ENCODE measurements around the gene B3GNT7. TPM values are rescaled to one million over a fixed set of nuclear protein-coding genes. Genes with fewer than 3 reads are reported as not detected.

Gene B3GNT7
- total and polyA plus RNA-seq, 2 experiments from 2014 or later: 44.2 to 89.4 TPM

DNA sequence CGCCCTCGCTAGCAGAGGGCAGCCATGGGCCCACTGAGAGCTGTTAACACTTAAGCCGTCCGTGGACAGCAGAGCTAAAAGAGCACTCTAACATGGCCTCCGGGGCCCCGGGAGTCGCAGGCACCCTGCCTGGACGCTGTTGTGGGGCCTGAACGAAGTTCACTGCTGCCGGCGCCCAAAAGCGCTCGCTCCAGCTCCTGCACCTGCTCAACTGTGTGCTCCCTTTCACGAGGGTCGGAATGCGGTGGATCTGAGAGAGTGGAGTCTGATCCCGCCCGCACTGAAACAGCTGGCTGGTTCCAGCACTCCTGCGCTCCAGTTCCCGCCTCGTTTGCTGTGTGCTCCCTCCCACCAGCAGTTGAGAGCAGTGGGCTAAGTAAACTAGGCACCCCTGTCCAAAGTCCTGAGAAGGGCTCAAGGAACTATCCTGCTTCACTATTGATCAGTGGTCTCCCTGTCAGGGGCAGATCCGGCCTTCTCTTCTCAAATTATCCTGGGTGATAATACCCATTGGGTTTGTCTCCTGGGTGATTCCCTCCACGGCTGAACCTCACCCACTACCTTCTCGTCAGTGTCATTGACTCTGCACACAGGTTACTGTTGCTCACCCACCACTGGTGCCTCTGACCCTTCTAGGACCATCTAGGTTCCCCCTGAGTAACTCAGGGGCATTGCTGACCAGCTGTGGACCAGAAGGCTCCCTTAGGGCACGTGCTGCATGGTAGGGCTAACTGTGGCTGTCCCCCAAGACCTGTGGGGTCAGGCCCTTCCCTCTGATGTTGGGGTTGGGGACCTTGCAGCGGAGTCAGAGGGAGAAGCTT is 23.5 kb downstream of the B3GNT7 start (continued):
- TF ChIP-seq, protein P1, sequence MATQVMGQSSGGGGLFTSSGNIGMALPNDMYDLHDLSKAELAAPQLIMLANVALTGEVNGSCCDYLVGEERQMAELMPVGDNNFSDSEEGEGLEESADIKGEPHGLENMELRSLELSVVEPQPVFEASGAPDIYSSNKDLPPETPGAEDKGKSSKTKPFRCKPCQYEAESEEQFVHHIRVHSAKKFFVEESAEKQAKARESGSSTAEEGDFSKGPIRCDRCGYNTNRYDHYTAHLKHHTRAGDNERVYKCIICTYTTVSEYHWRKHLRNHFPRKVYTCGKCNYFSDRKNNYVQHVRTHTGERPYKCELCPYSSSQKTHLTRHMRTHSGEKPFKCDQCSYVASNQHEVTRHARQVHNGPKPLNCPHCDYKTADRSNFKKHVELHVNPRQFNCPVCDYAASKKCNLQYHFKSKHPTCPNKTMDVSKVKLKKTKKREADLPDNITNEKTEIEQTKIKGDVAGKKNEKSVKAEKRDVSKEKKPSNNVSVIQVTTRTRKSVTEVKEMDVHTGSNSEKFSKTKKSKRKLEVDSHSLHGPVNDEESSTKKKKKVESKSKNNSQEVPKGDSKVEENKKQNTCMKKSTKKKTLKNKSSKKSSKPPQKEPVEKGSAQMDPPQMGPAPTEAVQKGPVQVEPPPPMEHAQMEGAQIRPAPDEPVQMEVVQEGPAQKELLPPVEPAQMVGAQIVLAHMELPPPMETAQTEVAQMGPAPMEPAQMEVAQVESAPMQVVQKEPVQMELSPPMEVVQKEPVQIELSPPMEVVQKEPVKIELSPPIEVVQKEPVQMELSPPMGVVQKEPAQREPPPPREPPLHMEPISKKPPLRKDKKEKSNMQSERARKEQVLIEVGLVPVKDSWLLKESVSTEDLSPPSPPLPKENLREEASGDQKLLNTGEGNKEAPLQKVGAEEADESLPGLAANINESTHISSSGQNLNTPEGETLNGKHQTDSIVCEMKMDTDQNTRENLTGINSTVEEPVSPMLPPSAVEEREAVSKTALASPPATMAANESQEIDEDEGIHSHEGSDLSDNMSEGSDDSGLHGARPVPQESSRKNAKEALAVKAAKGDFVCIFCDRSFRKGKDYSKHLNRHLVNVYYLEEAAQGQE (IDR thresholded peaks at IDR 0.05; ENCODE audit: unreplicated experiment): peak; percentile 40

DNA sequence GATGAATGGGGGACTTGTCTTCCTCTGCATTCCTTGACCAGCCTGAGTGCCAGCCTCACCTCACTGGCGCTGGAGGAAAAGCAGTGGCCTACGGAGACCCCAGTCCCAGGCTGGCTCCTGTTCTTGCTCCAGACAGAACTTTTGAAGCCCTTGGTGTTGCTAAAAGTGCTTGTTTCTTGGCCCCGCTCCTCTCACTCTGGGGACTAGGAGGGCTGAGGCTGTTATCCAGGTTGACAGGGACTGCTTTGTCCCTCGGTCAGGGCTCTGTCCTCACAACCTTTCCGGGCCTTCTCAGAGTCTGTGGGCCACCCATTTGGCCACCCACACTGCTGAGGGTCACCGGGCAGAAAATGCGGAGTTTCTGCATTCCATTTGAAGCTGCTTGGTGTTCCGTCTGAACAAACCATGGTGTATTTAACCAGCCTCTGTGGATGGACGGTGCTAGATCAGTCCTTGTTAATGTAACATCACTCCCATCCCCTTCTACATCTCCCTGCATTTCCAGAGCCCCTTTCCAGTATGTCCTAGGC is 25.6 kb downstream of the B3GNT7 start:
- Histone ChIP-seq H3K4me2 (no peak overlapping the region), H3F3A (replicated peaks; ENCODE audit: low read depth) (0 out of 2 replicates have a peak, but pooled peaks cover 6% of the 10 kb centered on the region), H2AFZ (no peak overlapping the region; the same call in 1 of the 2 replicates), H3K79me2 (replicated peaks; ENCODE audit: insufficient read depth) (no peaks in the 10 kb centered on the region), H3K27me3 (ENCODE audit: insufficient read depth) (no peaks in the 10 kb centered on the region), H3K9me2 (ENCODE audit: insufficient read depth) (0 out of 2 replicates have a peak, but pooled peaks cover 5% of the 10 kb centered on the region), H3K4me3 (no peak overlapping the region), H3K36me3 (ENCODE audit: insufficient read depth) (no peaks in the 10 kb centered on the region), H4K20me1 (replicated peaks; ENCODE audit: insufficient read depth) (no peaks in the 10 kb centered on the region), H3K4me1 (ENCODE audit: insufficient read depth) (no peaks in the 10 kb centered on the region), H3K27ac (ENCODE audit: low read depth) (no peak overlapping the region)
- TF ChIP-seq NANOG (IDR thresholded peaks at IDR 0.05; ENCODE audit: borderline replicate concordance) (no peak), EZH2phosphoT487 (IDR thresholded peaks at IDR 0.05; ENCODE audit: unreplicated experiment) (no peak), JUNB (IDR thresholded peaks at IDR 0.05; ENCODE audit: unreplicated experiment) (no peak), CREB1 (CRISPR knock-in tag; IDR thresholded peaks at IDR 0.05; ENCODE audit: low read depth) (no peak)
- TF ChIP-seq, protein P2, sequence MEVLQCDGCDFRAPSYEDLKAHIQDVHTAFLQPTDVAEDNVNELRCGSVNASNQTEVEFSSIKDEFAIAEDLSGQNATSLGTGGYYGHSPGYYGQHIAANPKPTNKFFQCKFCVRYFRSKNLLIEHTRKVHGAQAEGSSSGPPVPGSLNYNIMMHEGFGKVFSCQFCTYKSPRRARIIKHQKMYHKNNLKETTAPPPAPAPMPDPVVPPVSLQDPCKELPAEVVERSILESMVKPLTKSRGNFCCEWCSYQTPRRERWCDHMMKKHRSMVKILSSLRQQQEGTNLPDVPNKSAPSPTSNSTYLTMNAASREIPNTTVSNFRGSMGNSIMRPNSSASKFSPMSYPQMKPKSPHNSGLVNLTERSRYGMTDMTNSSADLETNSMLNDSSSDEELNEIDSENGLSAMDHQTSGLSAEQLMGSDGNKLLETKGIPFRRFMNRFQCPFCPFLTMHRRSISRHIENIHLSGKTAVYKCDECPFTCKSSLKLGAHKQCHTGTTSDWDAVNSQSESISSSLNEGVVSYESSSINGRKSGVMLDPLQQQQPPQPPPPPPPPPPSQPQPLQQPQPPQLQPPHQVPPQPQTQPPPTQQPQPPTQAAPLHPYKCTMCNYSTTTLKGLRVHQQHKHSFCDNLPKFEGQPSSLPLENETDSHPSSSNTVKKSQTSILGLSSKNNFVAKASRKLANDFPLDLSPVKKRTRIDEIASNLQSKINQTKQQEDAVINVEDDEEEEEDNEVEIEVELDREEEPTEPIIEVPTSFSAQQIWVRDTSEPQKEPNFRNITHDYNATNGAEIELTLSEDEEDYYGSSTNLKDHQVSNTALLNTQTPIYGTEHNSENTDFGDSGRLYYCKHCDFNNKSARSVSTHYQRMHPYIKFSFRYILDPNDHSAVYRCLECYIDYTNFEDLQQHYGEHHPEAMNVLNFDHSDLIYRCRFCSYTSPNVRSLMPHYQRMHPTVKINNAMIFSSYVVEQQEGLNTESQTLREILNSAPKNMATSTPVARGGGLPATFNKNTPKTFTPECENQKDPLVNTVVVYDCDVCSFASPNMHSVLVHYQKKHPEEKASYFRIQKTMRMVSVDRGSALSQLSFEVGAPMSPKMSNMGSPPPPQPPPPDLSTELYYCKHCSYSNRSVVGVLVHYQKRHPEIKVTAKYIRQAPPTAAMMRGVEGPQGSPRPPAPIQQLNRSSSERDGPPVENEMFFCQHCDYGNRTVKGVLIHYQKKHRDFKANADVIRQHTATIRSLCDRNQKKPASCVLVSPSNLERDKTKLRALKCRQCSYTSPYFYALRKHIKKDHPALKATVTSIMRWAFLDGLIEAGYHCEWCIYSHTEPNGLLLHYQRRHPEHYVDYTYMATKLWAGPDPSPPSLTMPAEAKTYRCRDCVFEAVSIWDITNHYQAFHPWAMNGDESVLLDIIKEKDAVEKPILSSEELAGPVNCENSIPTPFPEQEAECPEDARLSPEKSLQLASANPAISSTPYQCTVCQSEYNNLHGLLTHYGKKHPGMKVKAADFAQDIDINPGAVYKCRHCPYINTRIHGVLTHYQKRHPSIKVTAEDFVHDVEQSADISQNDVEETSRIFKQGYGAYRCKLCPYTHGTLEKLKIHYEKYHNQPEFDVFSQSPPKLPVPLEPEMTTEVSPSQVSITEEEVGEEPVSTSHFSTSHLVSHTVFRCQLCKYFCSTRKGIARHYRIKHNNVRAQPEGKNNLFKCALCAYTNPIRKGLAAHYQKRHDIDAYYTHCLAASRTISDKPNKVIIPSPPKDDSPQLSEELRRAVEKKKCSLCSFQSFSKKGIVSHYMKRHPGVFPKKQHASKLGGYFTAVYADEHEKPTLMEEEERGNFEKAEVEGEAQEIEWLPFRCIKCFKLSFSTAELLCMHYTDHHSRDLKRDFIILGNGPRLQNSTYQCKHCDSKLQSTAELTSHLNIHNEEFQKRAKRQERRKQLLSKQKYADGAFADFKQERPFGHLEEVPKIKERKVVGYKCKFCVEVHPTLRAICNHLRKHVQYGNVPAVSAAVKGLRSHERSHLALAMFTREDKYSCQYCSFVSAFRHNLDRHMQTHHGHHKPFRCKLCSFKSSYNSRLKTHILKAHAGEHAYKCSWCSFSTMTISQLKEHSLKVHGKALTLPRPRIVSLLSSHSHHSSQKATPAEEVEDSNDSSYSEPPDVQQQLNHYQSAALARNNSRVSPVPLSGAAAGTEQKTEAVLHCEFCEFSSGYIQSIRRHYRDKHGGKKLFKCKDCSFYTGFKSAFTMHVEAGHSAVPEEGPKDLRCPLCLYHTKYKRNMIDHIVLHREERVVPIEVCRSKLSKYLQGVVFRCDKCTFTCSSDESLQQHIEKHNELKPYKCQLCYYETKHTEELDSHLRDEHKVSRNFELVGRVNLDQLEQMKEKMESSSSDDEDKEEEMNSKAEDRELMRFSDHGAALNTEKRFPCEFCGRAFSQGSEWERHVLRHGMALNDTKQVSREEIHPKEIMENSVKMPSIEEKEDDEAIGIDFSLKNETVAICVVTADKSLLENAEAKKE (CRISPR knock-in tag; IDR thresholded peaks at IDR 0.05): no peak
- ATAC-seq: no peak
- Mint-ChIP-seq H3K27ac (no peak overlapping the region), H3K4me1 (peaks cover 13% of the 10 kb centered on the region; the same call in 2 of the 3 replicates), H3K27me3 (ENCODE audit: insufficient read depth, low read depth, poor library complexity) (peaks cover 9% of the 10 kb centered on the region), H3K9me3 (no peaks in the 10 kb centered on the region; the same call in 2 of the 3 replicates), H3K36me3 (ENCODE audit: low read depth) (peaks cover 3% of the 10 kb centered on the region; the same call in 1 of the 3 replicates), H3K4me3 (no peak overlapping the region)
- DNase-seq (ENCODE audit: low spot score): no peak
